Measurements from ENCODE around the gene GPS1.
A peak's percentile ranks its signal among the peaks of the same experiment; 100 is the strongest.

The GPS1 gene

GRCh38 chr17:82051776-82052637 is at the start of gene GPS1, which contains the start of gene RFNG:
TSS of gene GPS1 (plus strand) at chr17:82051898. CDS start at chr17:82051932, 34 bp downstream.
TSS of gene RFNG (minus strand) at chr17:82051811. CDS start at chr17:82051766, 45 bp downstream.
- peak; percentile 76 for DNase-seq

DNA sequence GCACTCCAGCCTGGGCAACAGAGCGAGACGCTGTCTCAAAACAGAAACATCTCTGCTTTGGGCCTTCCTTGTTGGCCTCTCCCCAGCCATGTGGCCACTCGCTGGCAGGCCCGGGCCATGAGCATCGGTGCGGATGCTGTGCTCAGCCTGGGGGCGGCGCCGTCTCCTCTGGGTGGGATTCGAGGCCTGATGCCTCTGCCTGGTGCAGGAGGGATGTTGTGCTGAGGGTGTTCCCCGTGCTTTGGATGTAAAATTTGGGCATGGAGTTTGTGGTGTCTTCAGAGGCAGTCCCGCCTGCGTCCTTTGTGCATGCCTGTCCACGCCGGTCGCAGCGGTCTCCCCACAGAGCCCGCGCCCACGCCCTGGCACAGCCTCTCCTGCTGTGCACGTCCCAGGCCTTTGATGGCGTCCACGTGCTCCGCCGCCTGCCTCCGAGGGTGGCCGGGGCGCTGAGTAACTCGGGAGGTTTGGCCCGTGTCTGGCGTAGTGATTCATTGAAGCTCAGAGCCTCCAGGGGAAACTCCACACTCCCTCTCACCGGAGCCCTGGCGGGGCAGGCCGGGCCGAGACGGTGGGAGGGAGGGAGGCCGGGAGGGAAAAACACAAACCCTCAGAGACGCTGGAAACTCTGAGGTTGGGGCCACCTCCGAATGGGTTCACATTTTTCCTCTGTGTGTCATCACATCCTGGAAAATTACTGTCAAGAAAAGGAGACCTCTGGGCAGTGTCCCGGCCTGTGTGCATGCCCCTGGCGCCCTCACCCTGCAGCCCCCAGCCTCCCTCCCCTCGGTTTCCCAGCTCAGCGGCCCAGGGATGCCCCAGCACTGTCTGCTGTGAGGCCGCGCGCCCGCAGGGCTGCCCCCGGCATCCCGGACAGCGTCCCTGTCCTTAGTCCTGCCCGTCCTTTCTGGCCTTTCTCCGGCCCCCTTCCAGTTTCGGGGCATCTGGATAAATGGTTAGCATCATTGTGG is 48.0 kb upstream of the GPS1 start:
- DNase-seq, result peak; percentile 26

- no peak for DNase-seq
Measured at GRCh38 chr17:82004517-82005455, 46.9 kb upstream of the GPS1 start.

GRCh38 chr17:82005701-82006348 is 45.9 kb upstream of the GPS1 start:
- DNase-seq, result no peak

DNA sequence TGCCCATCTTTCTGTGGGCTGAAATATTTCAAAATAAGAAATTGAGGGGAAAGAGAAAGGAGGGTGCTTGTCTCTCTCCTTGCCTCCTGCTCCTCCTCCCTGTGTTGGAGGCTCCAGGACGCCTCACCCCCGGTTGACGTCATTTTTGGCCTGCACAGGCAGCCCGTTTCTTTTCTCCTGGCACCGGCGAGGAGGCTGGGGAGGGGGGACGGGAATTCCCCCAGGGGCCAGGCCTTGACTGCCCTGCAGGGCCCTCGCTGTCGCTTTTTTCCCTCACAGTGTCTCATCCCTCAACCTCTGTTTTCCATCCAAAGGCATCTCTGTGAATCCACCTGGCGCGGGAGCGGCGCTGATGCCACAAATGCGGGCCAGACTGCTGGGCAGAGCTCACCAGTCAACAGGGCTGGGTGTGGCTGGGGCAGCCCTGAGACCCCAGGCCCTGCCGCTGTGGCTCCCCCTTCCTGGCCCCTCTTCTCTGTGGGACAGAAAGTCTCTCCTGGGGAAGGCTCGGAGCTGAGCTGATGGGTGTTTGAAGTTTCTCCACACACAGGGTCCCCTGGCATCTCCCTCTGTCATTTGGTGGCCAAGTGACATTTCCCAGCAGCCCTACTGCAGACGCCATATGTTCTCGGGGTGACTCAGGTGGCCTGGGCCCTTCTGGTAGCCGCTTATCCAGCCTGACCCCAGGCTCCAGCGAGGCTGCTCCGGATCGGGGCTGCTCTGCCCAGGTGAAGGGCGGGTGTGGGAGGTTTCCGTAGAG is 45.0 kb upstream of the GPS1 start:
- DNase-seq, result no peak

DNA sequence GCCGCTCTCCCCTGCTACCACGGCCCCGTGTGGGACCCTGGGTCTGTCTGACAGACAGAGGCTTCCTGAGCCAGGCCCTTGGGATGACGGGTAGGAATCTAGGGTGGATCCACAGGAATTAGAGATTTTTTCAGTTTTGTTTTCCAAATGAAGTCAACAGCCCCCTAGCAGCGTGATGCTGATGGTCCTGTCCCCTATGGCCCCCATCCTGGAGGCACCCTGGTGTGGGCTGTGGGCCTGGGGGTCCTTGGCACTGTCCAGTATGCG is 44.5 kb upstream of the GPS1 start:
- no peak for DNase-seq

- no peak for DNase-seq
Measured at GRCh38 chr17:82007495-82008257, 44.0 kb upstream of the GPS1 start.

GRCh38 chr17:82008258-82008940 is 43.3 kb upstream of the GPS1 start:
- DNase-seq, result no peak

DNA sequence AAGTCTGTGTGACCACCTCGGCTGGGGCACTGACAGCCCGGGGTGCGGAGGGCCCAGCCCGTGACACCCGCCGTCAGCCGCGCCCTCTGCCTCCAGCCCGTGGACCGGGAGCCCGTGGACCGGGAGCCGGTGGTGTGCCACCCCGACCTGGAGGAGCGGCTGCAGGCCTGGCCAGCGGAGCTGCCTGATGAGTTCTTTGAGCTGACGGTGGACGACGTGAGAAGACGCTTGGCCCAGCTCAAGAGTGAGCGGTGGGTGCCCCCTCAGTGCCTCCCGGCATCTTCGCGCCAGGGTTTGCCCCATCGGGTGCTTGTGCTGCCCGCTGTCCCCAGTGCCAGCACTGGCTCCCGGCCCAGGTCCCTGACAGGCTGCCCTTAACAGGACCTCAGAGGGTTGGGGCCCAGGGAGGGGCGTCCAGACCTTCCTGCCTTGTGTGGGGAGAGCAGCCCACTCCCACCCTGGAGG is 42.7 kb upstream of the GPS1 start:
- no peak for DNase-seq

GRCh38 chr17:82009413-82009812 is 42.3 kb upstream of the GPS1 start:
- no peak for DNase-seq

DNA sequence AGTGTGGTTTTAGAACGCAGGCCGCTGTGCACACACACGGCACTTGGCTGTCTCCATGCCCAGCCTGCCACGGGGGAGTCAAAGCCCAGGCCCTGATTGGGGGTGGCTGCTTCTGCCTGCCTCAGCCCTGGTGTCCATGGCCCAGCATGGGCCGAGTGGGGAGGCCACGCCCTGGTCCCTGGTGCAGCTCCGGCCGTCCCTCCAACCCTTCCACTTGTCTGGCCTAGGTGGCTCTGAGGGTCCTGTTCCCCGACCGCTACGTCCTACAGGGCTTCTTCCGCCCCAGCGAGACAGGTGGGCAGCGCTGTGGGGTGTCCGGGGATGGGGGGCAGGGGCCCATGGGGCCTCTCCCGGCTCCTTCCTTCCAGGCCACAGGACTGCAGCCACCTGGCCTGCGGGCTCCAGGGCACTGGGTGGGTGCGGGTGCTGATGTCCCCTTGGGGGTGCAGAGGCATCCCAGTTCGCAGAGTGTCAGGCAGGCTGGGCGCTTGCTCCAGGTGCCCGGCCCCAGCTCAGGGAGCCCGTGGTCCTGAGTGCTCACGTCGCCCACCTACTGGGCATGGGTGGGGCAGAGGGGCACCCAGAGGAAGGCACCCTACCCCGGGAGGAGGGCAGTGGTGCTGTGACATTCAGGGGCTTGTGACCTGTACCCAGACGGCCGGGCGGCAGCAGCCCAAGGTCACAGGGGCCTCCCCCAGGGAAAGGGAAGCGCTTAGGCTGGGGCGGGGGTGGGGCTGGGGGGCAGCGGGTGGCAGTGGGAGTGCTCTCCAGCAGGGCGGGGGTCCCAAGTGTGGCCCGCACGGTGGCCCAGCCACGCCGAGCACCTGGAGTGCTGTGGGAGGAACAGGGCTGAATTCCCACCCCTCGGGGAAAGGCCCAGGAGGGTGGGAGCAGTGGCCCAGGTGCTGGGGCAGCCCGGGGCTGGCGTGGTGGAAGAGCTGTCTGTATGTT is 40.8 kb upstream of the GPS1 start:
- DNase-seq, result no peak

DNA sequence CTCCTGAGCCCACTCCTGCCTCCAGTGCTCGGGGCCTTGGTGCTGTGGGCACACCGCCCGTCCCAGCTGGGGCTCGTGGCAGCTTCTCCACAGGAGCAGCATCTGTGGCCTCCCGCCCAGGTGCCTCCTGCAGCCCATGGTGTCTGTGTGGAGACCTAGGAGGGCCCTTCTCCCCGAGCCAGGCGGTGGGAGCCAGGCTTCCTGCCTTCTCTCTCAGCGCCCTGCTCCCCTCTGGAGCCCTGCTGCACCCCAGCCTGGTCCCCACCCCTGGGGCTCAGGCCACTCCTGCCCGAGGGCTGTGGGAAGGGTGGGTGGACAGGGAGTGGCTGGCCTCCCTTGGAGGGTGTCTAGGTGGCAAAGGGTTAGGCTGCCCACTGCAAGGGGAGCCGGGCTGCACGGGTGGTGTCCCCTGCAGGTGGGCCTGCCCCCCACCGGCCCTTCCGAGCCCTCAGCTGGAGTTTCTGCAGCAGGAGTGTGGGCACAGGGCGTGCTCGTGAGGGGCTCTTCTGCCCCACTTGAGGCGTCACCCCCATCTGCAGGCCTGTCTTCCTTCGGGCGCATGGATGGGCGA is 40.0 kb upstream of the GPS1 start:
- DNase-seq, result no peak

GRCh38 chr17:82012261-82012639 is 39.4 kb upstream of the GPS1 start:
- DNase-seq, result no peak

DNA sequence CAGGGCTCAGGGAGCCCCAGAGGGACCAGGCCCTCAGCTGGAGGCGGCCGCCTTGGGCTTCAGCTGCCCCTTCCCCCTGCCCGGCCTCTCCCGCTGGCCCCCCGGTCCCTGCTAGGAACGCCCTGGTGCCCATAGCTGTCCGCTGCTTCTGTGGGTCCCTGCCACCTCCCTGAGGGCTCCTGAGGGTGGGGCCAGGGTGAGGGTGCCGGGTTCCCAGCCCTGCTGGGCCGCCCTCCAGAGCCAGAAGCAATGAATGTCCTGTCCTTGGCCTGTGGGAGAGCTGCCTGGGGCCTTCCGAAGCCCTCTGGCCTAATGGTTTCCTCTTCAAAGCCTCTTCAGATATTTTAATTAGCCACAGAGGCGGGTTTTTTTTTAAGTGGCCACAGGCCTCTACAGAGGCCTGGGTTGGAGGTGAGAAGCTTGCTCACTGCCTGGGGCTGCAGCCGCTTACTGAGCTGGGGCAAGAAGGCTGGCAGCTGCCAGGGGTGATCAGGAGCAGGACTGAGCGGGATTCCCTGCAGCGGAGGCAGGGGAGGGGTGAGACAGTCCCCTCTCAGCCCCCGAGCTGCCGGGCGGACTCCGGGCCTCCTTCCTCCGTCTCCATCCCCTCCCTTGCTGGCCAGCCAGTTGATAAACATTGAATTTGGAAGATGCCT is 38.9 kb upstream of the GPS1 start:
- DNase-seq, result no peak

- DNase-seq, result no peak
Measured at GRCh38 chr17:82013341-82013740, 38.4 kb upstream of the GPS1 start.

DNA sequence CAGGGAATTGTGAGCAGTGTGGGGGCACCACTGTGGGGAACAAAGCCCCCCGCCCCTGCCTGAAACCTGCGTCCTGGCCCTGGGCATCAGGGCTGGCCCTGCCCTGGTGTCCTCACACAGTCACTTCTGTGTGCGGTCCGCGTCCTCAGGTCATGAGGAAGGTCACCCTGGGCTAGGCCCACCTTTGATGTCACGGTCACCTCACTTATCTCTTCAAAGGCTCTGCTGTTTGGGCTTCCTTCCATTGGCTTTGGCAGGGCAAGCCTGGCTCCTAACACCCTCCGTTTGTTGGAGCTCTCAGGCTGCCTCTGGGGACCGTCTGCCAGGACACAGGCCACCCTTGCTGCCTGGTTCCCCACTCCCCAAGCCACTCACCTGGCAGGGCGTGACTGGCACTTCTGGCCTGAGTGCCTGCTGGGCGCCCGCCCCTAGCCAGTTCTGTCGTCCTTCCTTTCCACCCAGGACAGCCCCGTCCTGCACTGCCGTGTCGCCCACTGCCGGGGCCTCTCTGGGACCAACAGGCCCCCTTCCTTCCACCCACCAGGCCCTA is 37.9 kb upstream of the GPS1 start:
- no peak for DNase-seq

DNA sequence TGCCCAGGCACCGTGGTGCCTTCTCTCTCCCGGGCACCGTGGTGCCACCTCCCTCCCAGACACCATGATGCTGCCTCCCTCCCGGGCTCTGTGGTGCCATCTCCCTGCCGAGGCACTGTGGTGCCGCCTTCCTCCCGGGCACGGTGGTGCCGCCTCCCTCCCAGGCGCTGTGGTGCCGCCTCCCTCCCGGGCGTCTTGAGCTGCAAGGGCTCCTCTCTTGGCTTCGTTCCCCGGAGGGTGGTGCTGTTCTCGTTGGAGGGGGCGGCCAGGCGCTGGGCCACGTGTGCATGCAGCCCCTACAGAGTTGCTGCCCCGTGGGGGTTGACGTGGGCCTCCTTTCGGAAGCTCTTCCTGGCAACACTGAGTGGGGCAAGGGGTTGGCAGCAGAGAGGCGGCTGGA is 37.3 kb upstream of the GPS1 start:
- no peak for DNase-seq

DNA sequence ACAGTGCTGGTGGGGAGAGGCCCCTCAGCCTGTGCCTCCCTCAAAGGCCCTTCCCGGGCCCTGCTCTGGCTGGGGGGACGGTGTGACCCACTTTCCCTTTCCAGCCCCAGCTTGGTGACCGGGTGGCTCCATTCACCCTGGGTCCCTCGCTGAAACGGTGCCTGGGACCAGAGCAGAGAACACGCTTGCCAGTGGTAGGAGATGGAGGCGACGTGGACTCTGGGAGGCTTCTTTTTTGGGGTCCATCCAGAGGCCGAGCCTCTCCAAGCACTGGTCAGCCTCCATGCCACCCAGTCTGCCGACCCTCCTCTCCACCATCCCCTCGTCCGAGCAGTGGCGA is 36.8 kb upstream of the GPS1 start:
- no peak for DNase-seq

Data from activated CD4-positive, alpha-beta T cell treated with anti-CD3 and anti-CD28 coated beads, Interleukin-2, amount 50 U/mL, for 16 hours (primary cell).